ENCODE data around the gene CARMIL3. TPM values are rescaled to one million over a fixed set of nuclear protein-coding genes. Genes with fewer than 3 reads are reported as not detected.

Gene CARMIL3
- total RNA-seq, 1 experiment from 2014 or later, result 0.71 TPM

- TF ChIP-seq, protein P1, sequence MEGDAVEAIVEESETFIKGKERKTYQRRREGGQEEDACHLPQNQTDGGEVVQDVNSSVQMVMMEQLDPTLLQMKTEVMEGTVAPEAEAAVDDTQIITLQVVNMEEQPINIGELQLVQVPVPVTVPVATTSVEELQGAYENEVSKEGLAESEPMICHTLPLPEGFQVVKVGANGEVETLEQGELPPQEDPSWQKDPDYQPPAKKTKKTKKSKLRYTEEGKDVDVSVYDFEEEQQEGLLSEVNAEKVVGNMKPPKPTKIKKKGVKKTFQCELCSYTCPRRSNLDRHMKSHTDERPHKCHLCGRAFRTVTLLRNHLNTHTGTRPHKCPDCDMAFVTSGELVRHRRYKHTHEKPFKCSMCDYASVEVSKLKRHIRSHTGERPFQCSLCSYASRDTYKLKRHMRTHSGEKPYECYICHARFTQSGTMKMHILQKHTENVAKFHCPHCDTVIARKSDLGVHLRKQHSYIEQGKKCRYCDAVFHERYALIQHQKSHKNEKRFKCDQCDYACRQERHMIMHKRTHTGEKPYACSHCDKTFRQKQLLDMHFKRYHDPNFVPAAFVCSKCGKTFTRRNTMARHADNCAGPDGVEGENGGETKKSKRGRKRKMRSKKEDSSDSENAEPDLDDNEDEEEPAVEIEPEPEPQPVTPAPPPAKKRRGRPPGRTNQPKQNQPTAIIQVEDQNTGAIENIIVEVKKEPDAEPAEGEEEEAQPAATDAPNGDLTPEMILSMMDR (IDR thresholded peaks at IDR 0.05 in 2 of 3, conservative IDR thresholded peaks at IDR 0.05 in 1 of 3; ENCODE audit: borderline replicate concordance in 1 of 3, insufficient read depth in 1 of 3, low read depth in 2 of 3, low read length in 2 of 3), result no peak
- TF ChIP-seq SRF (IDR thresholded peaks at IDR 0.05; ENCODE audit: low read depth) (no peak), SP1 (IDR thresholded peaks at IDR 0.05; ENCODE audit: low read depth) (no peak), ZFX (IDR thresholded peaks at IDR 0.05) (no peak), EGR1 (IDR thresholded peaks at IDR 0.05; ENCODE audit: low read depth) (no peak), RAD21 (IDR thresholded peaks at IDR 0.05; ENCODE audit: low read depth) (no peak), YY1 (IDR thresholded peaks at IDR 0.05; ENCODE audit: extremely low read depth, insufficient replicate concordance, low read depth, low read length) (no peak), EZH2 (IDR thresholded peaks at IDR 0.05) (no peak)
- TF ChIP-seq, protein P2, sequence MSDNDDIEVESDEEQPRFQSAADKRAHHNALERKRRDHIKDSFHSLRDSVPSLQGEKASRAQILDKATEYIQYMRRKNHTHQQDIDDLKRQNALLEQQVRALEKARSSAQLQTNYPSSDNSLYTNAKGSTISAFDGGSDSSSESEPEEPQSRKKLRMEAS (IDR thresholded peaks at IDR 0.05), result no peak
These were observed 13.0 kb downstream of the CARMIL3 start (continued) for GRCh38 chr14:24064856-24065255.

GRCh38 chr14:24065408-24065807 lies 13.6 kb downstream of the CARMIL3 start:
- ChIA-PET POLR2A (no interaction called here), CTCF (no interaction called here), RAD21 (ENCODE audit: low non-redundant PET in 1 of 2, low total read pairs in 2 of 2, uncharacterized antibody in 2 of 2, unreplicated experiment in 2 of 2) (no interaction called here)
- no peaks in the 10 kb centered on the region for H3K4me1 ChIP-seq (ENCODE audit: control insufficient read depth in 1 of 2, insufficient read depth in 2 of 2, low read length in 2 of 2)
- H3K9me2 ChIP-seq (ENCODE audit: insufficient read depth), result no peaks in the 10 kb centered on the region
- no peaks in the 10 kb centered on the region for H4K20me1 ChIP-seq (ENCODE audit: insufficient read depth)
- no peak overlapping the region for H3K4me2 ChIP-seq (ENCODE audit: low read length)
- TF ChIP-seq JUND (IDR thresholded peaks at IDR 0.05) (no peak), TCF7L2 (IDR thresholded peaks at IDR 0.05; ENCODE audit: borderline replicate concordance, extremely low read depth, insufficient read depth, insufficient read length) (no peak), EZH2phosphoT487 (IDR thresholded peaks at IDR 0.05; ENCODE audit: borderline replicate concordance) (no peak), ATF3 (IDR thresholded peaks at IDR 0.05) (no peak), ZFX (IDR thresholded peaks at IDR 0.05) (no peak), SIN3A (IDR thresholded peaks at IDR 0.05; ENCODE audit: low read depth) (no peak), POLR2AphosphoS5 (IDR thresholded peaks at IDR 0.05; ENCODE audit: low read depth, low read length) (no peak), ZNF274 (IDR thresholded peaks at IDR 0.05; ENCODE audit: low read depth, low read length) (no peak), POLR2A (IDR thresholded peaks at IDR 0.05; ENCODE audit: borderline replicate concordance, extremely low read depth, insufficient read depth, insufficient read length) (no peak), CEBPB (IDR thresholded peaks at IDR 0.05; ENCODE audit: low read depth) (no peak)
- TF ChIP-seq, protein P1 (IDR thresholded peaks at IDR 0.05 in 2 of 3, conservative IDR thresholded peaks at IDR 0.05 in 1 of 3; ENCODE audit: borderline replicate concordance in 1 of 3, insufficient read depth in 1 of 3, low read depth in 2 of 3, low read length in 2 of 3), result no peak
- ATAC-seq (no peak), DNase-seq (ENCODE audit: low read depth, low spot score) (no peak)
- no peaks in the 10 kb centered on the region for H3K36me3 ChIP-seq (ENCODE audit: control insufficient read depth in 1 of 2, insufficient read depth in 2 of 2, low read length in 2 of 2)
- no peak overlapping the region for H3K4me3 ChIP-seq (replicated peaks in 1 of 2; ENCODE audit: low read depth in 1 of 2, low read length in 2 of 2)
- H3K9me3 ChIP-seq (ENCODE audit: control insufficient read depth in 1 of 2, insufficient read depth in 1 of 2, low read depth in 1 of 2, low read length in 2 of 2), result no peaks in the 10 kb centered on the region
- H3K9ac ChIP-seq (ENCODE audit: low read length), result no peak overlapping the region
- H3K27me3 ChIP-seq (ENCODE audit: insufficient read depth, low read length), result peaks cover 5% of the 10 kb centered on the region; the same call in 1 of the 2 replicates
- H2AFZ ChIP-seq (ENCODE audit: low read depth, low read length, poor library complexity, severe bottlenecking), result no peak overlapping the region
- intact Hi-C loops (cut with micrococcal nuclease), result no loop called here
- no peak overlapping the region for H3K27ac ChIP-seq (ENCODE audit: low read depth, low read length)
- BruUV-seq (replicated peaks), result no TSS peak
- H3K79me2 ChIP-seq (ENCODE audit: insufficient read depth, low read length), result no peaks in the 10 kb centered on the region

All from HCT116 (cell line).